Measurements from ENCODE around the gene MYL4.

Gene MYL4

GRCh38 chr17:47227862-47228261 lies 18.7 kb downstream of the MYL4 start:
- Histone ChIP-seq H3K27ac (ENCODE audit: insufficient read depth, low read depth, low read length, poor library complexity, severe bottlenecking) (no peak overlapping the region), H3K4me3 (ENCODE audit: insufficient read depth, low read depth, low read length) (no peak overlapping the region), H3K9me3 (ENCODE audit: control insufficient read depth, low read length) (no peaks in the 10 kb centered on the region), H3K27me3 (ENCODE audit: control insufficient read depth, insufficient read depth, low read length, poor library complexity, severe bottlenecking) (no peaks in the 10 kb centered on the region), H3K4me1 (ENCODE audit: control insufficient read depth, insufficient read depth, low read length) (no peaks in the 10 kb centered on the region), H3K36me3 (ENCODE audit: control insufficient read depth, insufficient read depth, low read length) (no peaks in the 10 kb centered on the region)
- 91 to 93% methylated on average over 2 of the region's 2 CpGs for WGBS, 2 experiments

- 13 to 23% methylated on average over 20 to 22 of the region's 22 CpGs for WGBS, 2 experiments
- Histone ChIP-seq H3K4me3 (ENCODE audit: insufficient read depth, low read depth, low read length) (no peak overlapping the region), H3K4me1 (ENCODE audit: control insufficient read depth, insufficient read depth, low read length) (no peaks in the 10 kb centered on the region), H3K36me3 (ENCODE audit: control insufficient read depth, insufficient read depth, low read length) (no peaks in the 10 kb centered on the region), H3K27ac (ENCODE audit: insufficient read depth, low read depth, low read length, poor library complexity, severe bottlenecking) (no peak overlapping the region), H3K9me3 (ENCODE audit: control insufficient read depth, low read length) (no peaks in the 10 kb centered on the region), H3K27me3 (ENCODE audit: control insufficient read depth, insufficient read depth, low read length, poor library complexity, severe bottlenecking) (no peaks in the 10 kb centered on the region)
These were observed 20.6 kb downstream of the MYL4 start for GRCh38 chr17:47229535-47230443.

GRCh38 chr17:47230864-47231263 lies 21.7 kb downstream of the MYL4 start:
- no peaks in the 10 kb centered on the region for H3K36me3 ChIP-seq (ENCODE audit: control insufficient read depth, insufficient read depth, low read length)
- WGBS, 2 experiments: 86 to 87% methylated on average over 10 of the region's 10 CpGs
- H3K9me3 ChIP-seq (ENCODE audit: control insufficient read depth, low read length): no peaks in the 10 kb centered on the region
- no peaks in the 10 kb centered on the region for H3K27me3 ChIP-seq (ENCODE audit: control insufficient read depth, insufficient read depth, low read length, poor library complexity, severe bottlenecking)
- H3K4me3 ChIP-seq (ENCODE audit: insufficient read depth, low read depth, low read length): no peak overlapping the region
- H3K27ac ChIP-seq (ENCODE audit: insufficient read depth, low read depth, low read length, poor library complexity, severe bottlenecking): no peak overlapping the region
- H3K4me1 ChIP-seq (ENCODE audit: control insufficient read depth, insufficient read depth, low read length): no peaks in the 10 kb centered on the region

GRCh38 chr17:47231334-47231733 lies 22.2 kb downstream of the MYL4 start:
- H3K4me3 ChIP-seq (ENCODE audit: insufficient read depth, low read depth, low read length): no peak overlapping the region
- H3K27ac ChIP-seq (ENCODE audit: insufficient read depth, low read depth, low read length, poor library complexity, severe bottlenecking): no peak overlapping the region
- H3K4me1 ChIP-seq (ENCODE audit: control insufficient read depth, insufficient read depth, low read length): no peaks in the 10 kb centered on the region
- WGBS, 2 experiments: 94 to 96% methylated on average over 3 of the region's 3 CpGs
- H3K36me3 ChIP-seq (ENCODE audit: control insufficient read depth, insufficient read depth, low read length): no peaks in the 10 kb centered on the region
- no peaks in the 10 kb centered on the region for H3K27me3 ChIP-seq (ENCODE audit: control insufficient read depth, insufficient read depth, low read length, poor library complexity, severe bottlenecking)
- H3K9me3 ChIP-seq (ENCODE audit: control insufficient read depth, low read length): no peaks in the 10 kb centered on the region

GRCh38 chr17:47231866-47232265 lies 22.7 kb downstream of the MYL4 start:
- H3K9me3 ChIP-seq (ENCODE audit: control insufficient read depth, low read length): no peaks in the 10 kb centered on the region
- H3K36me3 ChIP-seq (ENCODE audit: control insufficient read depth, insufficient read depth, low read length): no peaks in the 10 kb centered on the region
- H3K27me3 ChIP-seq (ENCODE audit: control insufficient read depth, insufficient read depth, low read length, poor library complexity, severe bottlenecking): no peaks in the 10 kb centered on the region
- H3K4me1 ChIP-seq (ENCODE audit: control insufficient read depth, insufficient read depth, low read length): no peaks in the 10 kb centered on the region
- no peak overlapping the region for H3K27ac ChIP-seq (ENCODE audit: insufficient read depth, low read depth, low read length, poor library complexity, severe bottlenecking)
- WGBS, 2 experiments: 88 to 96% methylated on average over 3 of the region's 3 CpGs
- H3K4me3 ChIP-seq (ENCODE audit: insufficient read depth, low read depth, low read length): no peak overlapping the region

- H3K4me1 ChIP-seq (ENCODE audit: control insufficient read depth, insufficient read depth, low read length): no peaks in the 10 kb centered on the region
- no peaks in the 10 kb centered on the region for H3K27me3 ChIP-seq (ENCODE audit: control insufficient read depth, insufficient read depth, low read length, poor library complexity, severe bottlenecking)
- no peak overlapping the region for H3K27ac ChIP-seq (ENCODE audit: insufficient read depth, low read depth, low read length, poor library complexity, severe bottlenecking)
- 93% methylated on average over 2 of the region's 2 CpGs for WGBS, 2 experiments
- H3K4me3 ChIP-seq (ENCODE audit: insufficient read depth, low read depth, low read length): no peak overlapping the region
- no peaks in the 10 kb centered on the region for H3K36me3 ChIP-seq (ENCODE audit: control insufficient read depth, insufficient read depth, low read length)
- H3K9me3 ChIP-seq (ENCODE audit: control insufficient read depth, low read length): no peaks in the 10 kb centered on the region
These were observed 23.3 kb downstream of the MYL4 start for GRCh38 chr17:47232465-47232864.

- WGBS, 2 experiments: 92 to 97% methylated on average over 3 of the region's 3 CpGs
- H3K4me1 ChIP-seq (ENCODE audit: control insufficient read depth, insufficient read depth, low read length): no peaks in the 10 kb centered on the region
- no peak overlapping the region for H3K27ac ChIP-seq (ENCODE audit: insufficient read depth, low read depth, low read length, poor library complexity, severe bottlenecking)
- H3K27me3 ChIP-seq (ENCODE audit: control insufficient read depth, insufficient read depth, low read length, poor library complexity, severe bottlenecking): no peaks in the 10 kb centered on the region
- no peak overlapping the region for H3K4me3 ChIP-seq (ENCODE audit: insufficient read depth, low read depth, low read length)
- H3K9me3 ChIP-seq (ENCODE audit: control insufficient read depth, low read length): no peaks in the 10 kb centered on the region
- no peaks in the 10 kb centered on the region for H3K36me3 ChIP-seq (ENCODE audit: control insufficient read depth, insufficient read depth, low read length)
These were observed 26.4 kb downstream of the MYL4 start for GRCh38 chr17:47235506-47235905.

- H3K9me3 ChIP-seq (ENCODE audit: control insufficient read depth, low read length): no peaks in the 10 kb centered on the region
- no peak overlapping the region for H3K4me3 ChIP-seq (ENCODE audit: insufficient read depth, low read depth, low read length)
- no peak overlapping the region for H3K27ac ChIP-seq (ENCODE audit: insufficient read depth, low read depth, low read length, poor library complexity, severe bottlenecking)
- H3K27me3 ChIP-seq (ENCODE audit: control insufficient read depth, insufficient read depth, low read length, poor library complexity, severe bottlenecking): no peaks in the 10 kb centered on the region
- 98 to 100% methylated on average over 1 to 2 of the region's 2 CpGs for WGBS, 2 experiments
- H3K4me1 ChIP-seq (ENCODE audit: control insufficient read depth, insufficient read depth, low read length): no peaks in the 10 kb centered on the region
- H3K36me3 ChIP-seq (ENCODE audit: control insufficient read depth, insufficient read depth, low read length): no peaks in the 10 kb centered on the region
These were observed 26.8 kb downstream of the MYL4 start for GRCh38 chr17:47235923-47236322.

GRCh38 chr17:47237841-47238240 lies 28.7 kb downstream of the MYL4 start:
- no peak overlapping the region for H3K4me3 ChIP-seq (ENCODE audit: insufficient read depth, low read depth, low read length)
- H3K9me3 ChIP-seq (ENCODE audit: control insufficient read depth, low read length): no peaks in the 10 kb centered on the region
- H3K27ac ChIP-seq (ENCODE audit: insufficient read depth, low read depth, low read length, poor library complexity, severe bottlenecking): no peak overlapping the region
- H3K36me3 ChIP-seq (ENCODE audit: control insufficient read depth, insufficient read depth, low read length): no peaks in the 10 kb centered on the region
- no peaks in the 10 kb centered on the region for H3K4me1 ChIP-seq (ENCODE audit: control insufficient read depth, insufficient read depth, low read length)
- H3K27me3 ChIP-seq (ENCODE audit: control insufficient read depth, insufficient read depth, low read length, poor library complexity, severe bottlenecking): no peaks in the 10 kb centered on the region
- WGBS, 2 experiments: 91 to 94% methylated on average over 7 of the region's 7 CpGs

GRCh38 chr17:47238321-47239010 lies 29.3 kb downstream of the MYL4 start:
- WGBS, 2 experiments: 87% methylated on average over 29 of the region's 29 CpGs
- Histone ChIP-seq H3K36me3 (ENCODE audit: control insufficient read depth, insufficient read depth, low read length) (no peaks in the 10 kb centered on the region), H3K9me3 (ENCODE audit: control insufficient read depth, low read length) (no peaks in the 10 kb centered on the region)

More at GRCh38 chr17:47238321-47239010, 29.3 kb downstream of the MYL4 start:
- Histone ChIP-seq H3K27ac (ENCODE audit: insufficient read depth, low read depth, low read length, poor library complexity, severe bottlenecking) (no peak overlapping the region), H3K4me3 (ENCODE audit: insufficient read depth, low read depth, low read length) (no peak overlapping the region), H3K4me1 (ENCODE audit: control insufficient read depth, insufficient read depth, low read length) (no peaks in the 10 kb centered on the region), H3K27me3 (ENCODE audit: control insufficient read depth, insufficient read depth, low read length, poor library complexity, severe bottlenecking) (no peaks in the 10 kb centered on the region)

Data from ectodermal cell (in vitro differentiated cells).